ENCODE measurements around the gene MARK3.

MARK3 gene

GRCh38 chr14:103529383-103530365 lies 144.5 kb downstream of the MARK3 start:
- DNase-seq, result no peak

- no peak for DNase-seq
Measured at GRCh38 chr14:103530390-103530789, 145.2 kb downstream of the MARK3 start.

DNA sequence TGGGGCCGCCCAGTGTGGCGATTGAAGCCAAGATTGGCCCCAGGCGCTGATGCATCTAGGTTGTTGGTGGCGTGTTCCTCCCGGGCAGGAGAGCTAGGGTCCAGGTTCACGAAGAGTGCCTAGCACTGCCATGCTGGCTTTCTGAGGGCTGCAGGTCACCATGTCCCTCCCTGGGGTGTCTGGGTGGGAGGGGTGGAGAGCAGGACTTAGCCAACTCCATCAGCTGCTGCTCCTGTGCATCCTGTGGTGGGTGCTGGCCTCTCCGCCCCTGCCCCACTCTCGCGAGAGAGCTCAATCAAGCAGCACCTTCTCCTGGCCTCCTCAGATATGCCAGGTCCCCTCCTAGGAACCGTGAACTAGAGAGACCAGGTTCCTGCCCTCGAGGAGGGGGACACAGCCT lies 145.6 kb downstream of the MARK3 start:
- no peak for DNase-seq

GRCh38 chr14:103531421-103532215 lies 146.4 kb downstream of the MARK3 start:
- no peak for DNase-seq

DNA sequence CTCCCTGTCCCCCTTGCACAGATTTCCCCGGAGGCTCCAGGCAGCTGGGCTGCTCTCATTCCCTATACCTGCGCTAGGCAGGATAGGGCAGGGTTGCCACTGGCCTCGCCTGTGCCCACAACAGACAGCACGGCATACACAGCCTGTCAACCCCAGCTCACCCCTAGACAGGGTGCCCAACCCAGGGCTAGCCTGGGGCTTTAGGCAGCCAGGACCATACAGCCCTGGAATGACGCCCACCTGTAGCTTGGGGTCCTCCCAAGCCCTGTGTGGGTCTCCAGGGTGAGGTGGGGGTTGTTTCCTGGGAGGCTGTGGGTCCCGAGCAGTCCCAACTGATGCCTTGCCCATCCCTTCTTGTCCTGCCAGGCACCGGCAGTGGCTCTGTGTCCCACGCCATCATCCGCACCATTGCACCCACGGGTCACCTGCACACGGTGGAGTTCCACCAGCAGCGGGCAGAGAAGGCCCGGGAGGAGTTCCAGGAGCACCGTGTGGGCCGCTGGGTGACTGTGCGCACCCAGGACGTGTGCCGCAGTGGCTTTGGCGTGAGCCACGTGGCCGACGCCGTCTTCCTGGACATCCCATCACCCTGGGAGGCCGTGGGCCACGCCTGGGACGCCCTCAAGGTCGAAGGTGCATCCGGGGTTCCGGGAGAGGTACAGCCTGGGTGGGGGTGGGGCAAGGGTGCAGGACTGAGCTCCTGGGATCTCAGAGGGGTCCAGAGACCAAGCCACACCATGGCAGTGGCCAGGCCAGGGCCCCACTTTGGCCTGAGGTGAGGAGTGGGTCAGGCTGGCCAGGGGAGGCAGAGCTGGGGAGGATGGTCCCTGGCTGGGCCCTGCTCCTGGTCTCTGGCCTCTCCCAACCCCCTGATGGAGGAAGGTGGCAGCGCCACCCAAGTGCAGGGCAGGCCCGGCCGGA lies 147.3 kb downstream of the MARK3 start:
- DNase-seq, result no peak

- no peak for DNase-seq
Measured at GRCh38 chr14:103533137-103533998, 148.2 kb downstream of the MARK3 start.

DNA sequence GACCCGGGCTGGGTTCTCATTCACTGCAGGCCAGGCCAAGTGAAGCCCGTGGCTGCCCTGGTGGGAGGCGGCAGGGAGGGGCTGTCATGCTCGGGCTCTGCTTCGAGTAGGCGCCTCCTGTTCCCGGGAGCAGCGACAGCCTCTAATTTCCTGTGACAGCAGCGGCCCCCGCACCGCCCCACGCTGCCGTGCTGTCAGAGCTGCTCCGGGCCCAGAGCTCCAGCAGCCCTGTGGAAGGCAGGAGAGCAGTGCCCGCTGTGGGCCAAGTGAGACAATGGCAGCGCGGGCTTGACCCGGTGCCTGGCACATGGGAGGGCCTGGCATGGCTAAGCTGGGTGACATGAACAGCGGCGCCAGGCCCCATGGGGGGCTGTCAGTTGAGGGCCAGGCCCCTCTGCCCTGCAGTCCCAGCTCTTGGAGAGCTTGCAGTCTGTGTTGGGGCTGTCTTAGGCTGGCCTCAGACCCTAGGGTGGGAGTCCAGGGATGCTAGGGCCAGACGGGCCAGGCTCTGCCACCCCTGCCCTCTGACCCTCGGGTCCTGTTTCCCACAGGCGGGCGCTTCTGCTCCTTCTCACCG lies 148.9 kb downstream of the MARK3 start:
- no peak for DNase-seq

GRCh38 chr14:103534576-103535061 lies 149.4 kb downstream of the MARK3 start:
- DNase-seq, result no peak

DNA sequence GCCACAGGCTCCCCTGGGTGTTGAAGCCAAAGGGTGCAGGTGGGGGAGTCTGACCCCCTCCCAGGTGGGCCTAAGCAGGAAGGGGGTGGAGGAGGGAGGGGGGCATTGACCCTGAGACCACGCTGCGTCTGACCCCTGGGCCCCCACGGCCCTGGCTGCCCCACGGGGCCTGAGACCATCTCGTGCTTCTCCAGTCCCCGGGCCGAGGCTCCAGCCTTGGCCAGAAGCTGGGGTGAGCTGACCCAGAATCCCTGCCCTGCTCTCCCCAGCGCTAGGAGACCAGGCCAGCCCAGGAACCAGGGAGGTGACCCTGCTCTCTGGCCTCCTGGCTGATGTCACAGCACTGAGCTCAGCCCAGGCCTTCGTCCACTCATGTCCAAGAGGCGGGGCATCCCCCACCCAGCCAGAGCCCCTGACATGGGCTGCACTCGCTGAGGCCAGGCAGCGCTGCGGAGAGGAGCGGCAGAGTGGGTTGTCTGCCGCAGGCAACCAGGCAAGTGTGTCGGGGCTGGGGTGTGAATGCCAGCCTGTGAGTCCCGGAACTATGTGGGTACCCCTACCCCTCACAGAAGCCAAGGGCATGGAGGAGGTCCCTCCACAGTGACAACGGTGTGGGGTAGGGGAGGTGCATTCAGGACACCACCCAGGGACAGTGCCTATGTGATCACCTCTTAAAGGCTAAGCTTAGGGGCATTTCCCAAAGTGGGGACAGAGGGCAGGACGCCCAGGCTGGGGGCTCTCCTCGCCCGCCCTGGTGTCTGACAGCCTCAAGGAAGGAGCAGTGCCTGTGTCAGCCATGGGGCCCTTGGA lies 150.1 kb downstream of the MARK3 start:
- no peak for DNase-seq

- DNase-seq, result no peak
Measured at GRCh38 chr14:103535891-103536565, 150.8 kb downstream of the MARK3 start.

DNA sequence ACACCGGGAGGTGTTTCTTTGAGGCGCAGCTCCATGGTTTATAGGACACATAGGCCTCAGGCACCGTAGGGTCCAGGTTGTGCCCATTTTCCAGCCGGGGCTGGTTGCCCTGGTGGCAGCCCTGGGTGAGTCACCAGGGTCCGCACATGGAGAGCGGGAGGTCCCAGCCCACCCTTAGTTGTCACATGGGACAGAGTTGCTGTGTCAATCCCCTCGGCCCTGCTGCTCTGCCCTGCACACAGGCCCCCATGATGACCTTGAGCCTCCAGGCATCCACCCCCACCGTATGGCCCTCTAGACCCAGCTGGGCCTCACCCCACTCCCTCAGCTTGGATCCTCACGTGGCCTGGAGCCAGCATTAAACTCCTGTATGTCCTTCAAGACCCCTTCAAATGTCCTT lies 151.5 kb downstream of the MARK3 start:
- DNase-seq, result no peak

- DNase-seq, result no peak
Measured at GRCh38 chr14:103537175-103537990, 152.2 kb downstream of the MARK3 start.

GRCh38 chr14:103538291-103539055 lies 153.3 kb downstream of the MARK3 start:
- no peak for DNase-seq

- DNase-seq, result no peak
Measured at GRCh38 chr14:103539056-103539825, 154.0 kb downstream of the MARK3 start.

- no peak for DNase-seq
Measured at GRCh38 chr14:103540821-103541708, 155.8 kb downstream of the MARK3 start.

Measured in activated CD4-positive, CD25-positive, alpha-beta regulatory T cell (primary cell).